Mucosa of descending colon (tissue), 3 donors: Measurements from ENCODE around the gene CXCR6. TPM values are rescaled to one million over a fixed set of nuclear protein-coding genes. Genes with fewer than 3 reads are reported as not detected.

ENCODE experiments used
- ATAC-seq: fragments of 200-7000 bp; cut with Tn5 transposase; one replicate; pipeline ENCODE4 v1.9.1; 2020; ENCODE audit warnings: mild to moderate bottlenecking, moderate library complexity
- DNase-seq, 3 donors: peaks; one replicate each; pipeline ENCODE4 v3.0.0-alpha.2; 2020
- H3K36me3 ChIP-seq: fragments of 200-600 bp; one replicate; pipeline ENCODE4 v1.8.0; 2021; ENCODE audit warnings: low read depth, mild to moderate bottlenecking
- H3K4me1 ChIP-seq: fragments of 200-600 bp; one replicate; pipeline ENCODE4 v1.8.0; 2021; ENCODE audit warnings: low read depth, mild to moderate bottlenecking
- H3K4me3 ChIP-seq: fragments of 200-600 bp; one replicate; pipeline ENCODE4 v1.8.0; 2021; ENCODE audit warnings: mild to moderate bottlenecking
- H3K9me3 ChIP-seq: fragments of 200-600 bp; one replicate; pipeline ENCODE4 v1.8.0; 2021; ENCODE audit warnings: mild to moderate bottlenecking
- CTCF ChIP-seq: fragments of 200-600 bp; IDR thresholded peaks from one replicate; pipeline ENCODE4 v1.8.0; 2022; ENCODE audit warnings: antibody characterized with exemption, mild to moderate bottlenecking
- intact Hi-C, 2 donors: fragments of 100-400 bp; cut with DNase I in 1 of 2; cut with micrococcal nuclease in 1 of 2; formaldehyde crosslinking; loops; one replicate each; pipeline versions ENCODE4 v1.11.0 to v1.11.1; 2022; cut with DNase I, micrococcal nuclease
- total RNA-seq, 3 donors: library from RNA; stranded (reverse); fragmentation: NEBNext Ultra II Directional in 2 of 3; extraction: Animal tissue kit (Norgen Biotek cat#: 25700) in 2 of 3; gene quantifications; one replicate each; pipeline versions ENCODE4 v1.2.1 to v1.2.4, GENCODE V29; 2021 to 2023
- donor health status: DM: no; HTN: no; CAD: no; lungs with moderate emphysema.
- donor health status: DM: no; HTN: no; CAD: no.
- donor health status: DM: no; HTN: yes; CAD: no.

The CXCR6 gene
- total RNA-seq, 3 donors from 2014 or later: 1.5 to 3.6 (median 1.7) TPM

GRCh38 chr3:45975686-45976085 lies 32.4 kb downstream of the CXCR6 start:
- DNase-seq (no peak), ATAC-seq (peak; percentile 53)
- no peak overlapping the region for H3K4me3 ChIP-seq
- TF ChIP-seq CTCF: no peak
- H3K9me3 ChIP-seq: no peaks in the 10 kb centered on the region
- intact Hi-C loops: no loop called here
- peaks cover 23% of the 10 kb centered on the region for H3K4me1 ChIP-seq
- no peaks in the 10 kb centered on the region for H3K36me3 ChIP-seq

GRCh38 chr3:45976191-45977091 lies 33.2 kb downstream of the CXCR6 start:
- no peak overlapping the region for H3K4me3 ChIP-seq
- TF ChIP-seq CTCF: no peak
- intact Hi-C loops: no loop called here
- no peaks in the 10 kb centered on the region for H3K9me3 ChIP-seq
- peak; percentile 21 for ATAC-seq
- peaks cover 23% of the 10 kb centered on the region for H3K4me1 ChIP-seq
- DNase-seq: no peak
- no peaks in the 10 kb centered on the region for H3K36me3 ChIP-seq

GRCh38 chr3:45978006-45978761 lies 34.9 kb downstream of the CXCR6 start:
- no peaks in the 10 kb centered on the region for H3K9me3 ChIP-seq
- no peak for TF ChIP-seq CTCF
- no peaks in the 10 kb centered on the region for H3K36me3 ChIP-seq
- H3K4me1 ChIP-seq: peaks cover 20% of the 10 kb centered on the region
- DNase-seq (peak; percentile 83 to 92 (median 86)), ATAC-seq (peak; percentile 78)
- no peak overlapping the region for H3K4me3 ChIP-seq
- intact Hi-C loops: no loop called here

GRCh38 chr3:45979378-45979777 lies 36.1 kb downstream of the CXCR6 start:
- peaks cover 20% of the 10 kb centered on the region for H3K4me1 ChIP-seq
- no peaks in the 10 kb centered on the region for H3K36me3 ChIP-seq
- H3K9me3 ChIP-seq: no peaks in the 10 kb centered on the region
- ATAC-seq (peak; percentile 74), DNase-seq (peak in 1 of 3 donors; percentile 37)
- intact Hi-C loops: no loop called here
- no peak for TF ChIP-seq CTCF
- H3K4me3 ChIP-seq: no peak overlapping the region

GRCh38 chr3:45980229-45980813 lies 37.1 kb downstream of the CXCR6 start:
- ATAC-seq (no peak), DNase-seq (no peak)
- TF ChIP-seq CTCF: no peak
- Histone ChIP-seq H3K9me3 (no peaks in the 10 kb centered on the region), H3K36me3 (no peaks in the 10 kb centered on the region), H3K4me1 (peaks cover 27% of the 10 kb centered on the region), H3K4me3 (no peak overlapping the region)
- intact Hi-C loops: no loop called here
